ENCODE data around the gene HIF1AN.

The HIF1AN gene

DNA sequence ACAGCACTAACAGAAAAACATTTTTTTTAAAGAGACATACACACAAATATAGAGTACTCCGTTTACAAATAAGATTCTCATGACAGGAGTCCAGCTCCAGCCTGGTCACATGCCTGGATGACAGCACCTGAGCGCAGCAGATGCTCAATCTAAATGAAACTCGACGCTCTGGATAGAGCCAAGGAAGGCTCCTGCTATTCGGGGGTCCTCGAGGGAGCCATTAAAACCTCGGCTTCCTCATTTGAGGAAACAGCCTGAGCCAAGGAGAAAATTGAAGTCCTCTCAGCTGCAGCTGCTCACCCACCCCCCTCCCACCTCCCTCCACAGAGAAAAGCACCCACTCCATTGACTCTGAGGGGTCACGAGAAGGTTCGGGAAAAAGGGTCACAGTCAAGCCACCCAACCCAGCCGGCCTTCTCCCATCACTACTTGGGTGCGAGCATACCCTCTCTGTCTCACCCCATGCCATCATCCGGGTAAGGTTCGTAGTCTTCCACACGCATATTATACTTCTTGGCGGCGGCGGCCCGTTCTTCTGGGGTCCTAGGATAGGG, 6.7 kb upstream of the HIF1AN start:
- TF ChIP-seq, protein P1, sequence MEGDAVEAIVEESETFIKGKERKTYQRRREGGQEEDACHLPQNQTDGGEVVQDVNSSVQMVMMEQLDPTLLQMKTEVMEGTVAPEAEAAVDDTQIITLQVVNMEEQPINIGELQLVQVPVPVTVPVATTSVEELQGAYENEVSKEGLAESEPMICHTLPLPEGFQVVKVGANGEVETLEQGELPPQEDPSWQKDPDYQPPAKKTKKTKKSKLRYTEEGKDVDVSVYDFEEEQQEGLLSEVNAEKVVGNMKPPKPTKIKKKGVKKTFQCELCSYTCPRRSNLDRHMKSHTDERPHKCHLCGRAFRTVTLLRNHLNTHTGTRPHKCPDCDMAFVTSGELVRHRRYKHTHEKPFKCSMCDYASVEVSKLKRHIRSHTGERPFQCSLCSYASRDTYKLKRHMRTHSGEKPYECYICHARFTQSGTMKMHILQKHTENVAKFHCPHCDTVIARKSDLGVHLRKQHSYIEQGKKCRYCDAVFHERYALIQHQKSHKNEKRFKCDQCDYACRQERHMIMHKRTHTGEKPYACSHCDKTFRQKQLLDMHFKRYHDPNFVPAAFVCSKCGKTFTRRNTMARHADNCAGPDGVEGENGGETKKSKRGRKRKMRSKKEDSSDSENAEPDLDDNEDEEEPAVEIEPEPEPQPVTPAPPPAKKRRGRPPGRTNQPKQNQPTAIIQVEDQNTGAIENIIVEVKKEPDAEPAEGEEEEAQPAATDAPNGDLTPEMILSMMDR (conservative IDR thresholded peaks at IDR 0.05; ENCODE audit: low read depth, low read length) = no peak
- peak overlapping the region; percentile 96 for H3K4me3 ChIP-seq (ENCODE audit: low read length)
- DNase-seq (ENCODE audit: low read depth) = no peak

DNA sequence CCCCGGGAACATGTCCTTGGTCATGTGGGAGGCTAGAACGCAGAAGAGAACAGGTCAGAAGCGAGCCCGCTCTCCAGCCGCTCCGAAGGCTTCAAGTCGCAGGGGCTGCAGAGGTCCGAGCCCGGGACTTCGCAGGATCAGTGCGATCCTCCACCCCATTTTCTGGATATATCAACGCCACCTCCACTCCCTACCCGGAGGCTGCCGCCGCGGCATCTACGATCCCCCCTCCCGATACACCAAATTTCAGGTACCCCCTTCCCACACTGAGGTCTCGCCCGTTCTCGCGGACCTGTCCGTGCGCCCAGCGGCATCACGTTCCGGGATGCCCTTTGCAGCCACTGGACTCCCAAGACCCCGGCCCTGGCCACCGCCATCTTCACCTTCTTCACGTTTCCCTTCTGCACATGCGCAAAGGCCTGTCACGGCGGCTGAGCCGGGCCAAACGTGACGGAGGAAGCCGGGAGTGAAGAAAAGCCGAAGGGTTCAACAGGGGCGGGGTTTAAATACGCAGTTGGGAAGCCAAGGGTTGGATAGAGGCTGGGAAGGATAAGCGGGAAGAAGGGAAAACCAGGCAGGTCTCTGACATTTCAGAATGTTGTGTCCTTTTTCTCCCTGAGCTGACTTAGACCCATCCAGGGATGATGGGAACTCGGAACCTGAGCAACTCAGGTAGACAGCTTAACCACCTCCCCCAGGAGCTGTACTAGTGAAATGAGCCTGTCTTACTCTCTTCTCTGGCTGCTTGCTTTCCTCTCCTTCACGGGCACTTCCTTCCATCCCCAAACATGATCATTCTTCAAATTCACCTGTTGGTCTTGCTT, 6.1 kb upstream of the HIF1AN start, which contains the start of gene NDUFB8:
Gene NDUFB8, minus strand, starts transcription at position 397 of the 824 bp plus-strand sequence. Its CDS starts 20 bp downstream, at position 377.
- no peak for DNase-seq (ENCODE audit: low read depth)
- TF ChIP-seq, protein P1 (conservative IDR thresholded peaks at IDR 0.05; ENCODE audit: low read depth, low read length) = no peak
- peak within 1 kb of the TSS; percentile 96 for H3K4me3 ChIP-seq (ENCODE audit: low read length)

DNA sequence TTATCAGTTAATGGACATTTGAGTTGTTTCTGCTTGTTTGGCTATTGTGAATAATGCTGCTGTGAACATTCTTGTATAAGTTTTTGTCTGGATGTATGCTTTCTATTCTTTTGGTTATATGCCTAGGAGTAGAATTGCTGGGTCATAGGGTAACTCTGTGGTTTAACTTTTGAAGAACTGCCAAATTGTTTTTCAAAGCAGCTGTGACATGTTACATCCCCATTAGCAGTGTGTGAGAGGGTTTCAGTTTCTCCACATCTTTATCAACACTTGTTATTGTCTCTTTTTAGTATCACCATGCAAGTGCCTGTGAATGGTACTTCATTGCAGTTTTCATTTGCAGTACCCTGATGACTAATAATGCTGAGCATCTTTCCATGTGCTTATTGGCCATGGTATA, 4.0 kb upstream of the HIF1AN start:
- H3K4me3 ChIP-seq (ENCODE audit: low read length) = no peak overlapping the region
- TF ChIP-seq, protein P1 (conservative IDR thresholded peaks at IDR 0.05; ENCODE audit: low read depth, low read length) = no peak
- DNase-seq (ENCODE audit: low read depth) = no peak

DNA sequence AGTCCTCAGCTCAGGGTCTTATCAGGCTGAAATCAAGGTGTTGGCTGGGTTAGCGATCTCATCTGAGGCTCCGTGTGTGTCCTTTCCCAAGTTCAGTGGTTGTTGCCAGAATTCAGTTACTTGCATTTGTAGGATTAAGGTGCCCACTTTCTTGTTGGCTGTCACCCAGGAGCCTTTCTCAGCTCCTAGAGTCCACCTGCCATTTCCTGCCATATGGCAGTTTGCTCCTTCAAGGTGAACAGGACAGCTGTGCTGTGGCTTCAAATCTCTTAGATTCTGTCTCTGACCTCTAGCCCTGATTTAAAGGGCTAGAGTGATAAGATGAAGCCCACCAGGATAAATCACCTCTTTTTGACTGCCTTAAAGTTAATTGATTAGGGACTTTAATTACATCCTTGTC, 1.0 kb upstream of the HIF1AN start:
- no peak for DNase-seq (ENCODE audit: low read depth)
- no peak overlapping the region for H3K4me3 ChIP-seq (ENCODE audit: low read length)
- TF ChIP-seq, protein P1 (conservative IDR thresholded peaks at IDR 0.05; ENCODE audit: low read depth, low read length) = no peak

DNA sequence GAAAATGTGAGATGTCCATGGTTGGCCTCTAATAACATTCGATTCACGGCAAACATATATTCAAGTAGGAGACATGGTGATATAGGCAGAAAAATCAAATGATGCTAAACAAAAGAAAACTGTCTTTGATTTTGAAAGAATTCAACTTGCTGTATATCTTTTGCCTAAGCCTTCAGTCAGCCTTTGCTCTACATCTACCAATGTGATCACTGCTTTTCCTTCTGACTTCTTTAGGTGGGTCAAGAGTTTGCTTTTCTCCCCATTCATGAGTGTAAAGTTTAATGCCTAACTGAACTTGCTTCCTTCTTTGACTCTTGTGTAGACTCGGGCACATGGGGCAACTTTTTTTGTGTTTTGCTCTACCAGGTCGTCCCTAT, 417 bp upstream of the HIF1AN start:
- H3K4me3 ChIP-seq (ENCODE audit: low read length) = peak overlapping the region; percentile 90
- TF ChIP-seq, protein P1 (conservative IDR thresholded peaks at IDR 0.05; ENCODE audit: low read depth, low read length) = no peak
- DNase-seq (ENCODE audit: low read depth) = no peak

DNA sequence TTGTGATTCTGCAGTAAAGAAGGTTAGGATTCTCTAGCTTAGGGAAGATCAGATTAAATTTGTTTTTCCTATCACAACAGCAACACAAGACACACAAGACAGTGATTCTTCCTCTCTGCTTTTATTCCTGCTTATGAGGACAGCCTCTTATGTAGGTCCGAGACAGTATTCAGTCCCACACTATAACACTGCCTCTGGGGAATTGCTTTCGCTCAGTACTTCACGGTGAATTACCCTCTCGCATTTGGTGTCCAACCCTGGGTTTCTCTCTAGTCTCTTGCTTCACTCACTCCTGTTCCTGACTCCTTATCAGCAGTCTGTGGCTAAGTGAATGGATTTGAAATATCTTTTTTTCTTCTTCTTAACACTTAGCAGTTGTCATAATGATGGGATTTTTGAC, 1.7 kb downstream of the HIF1AN start:
- no peak for DNase-seq (ENCODE audit: low read depth)
- no peak overlapping the region for H3K4me3 ChIP-seq (ENCODE audit: low read length)
- TF ChIP-seq, protein P1 (conservative IDR thresholded peaks at IDR 0.05; ENCODE audit: low read depth, low read length) = no peak

DNA sequence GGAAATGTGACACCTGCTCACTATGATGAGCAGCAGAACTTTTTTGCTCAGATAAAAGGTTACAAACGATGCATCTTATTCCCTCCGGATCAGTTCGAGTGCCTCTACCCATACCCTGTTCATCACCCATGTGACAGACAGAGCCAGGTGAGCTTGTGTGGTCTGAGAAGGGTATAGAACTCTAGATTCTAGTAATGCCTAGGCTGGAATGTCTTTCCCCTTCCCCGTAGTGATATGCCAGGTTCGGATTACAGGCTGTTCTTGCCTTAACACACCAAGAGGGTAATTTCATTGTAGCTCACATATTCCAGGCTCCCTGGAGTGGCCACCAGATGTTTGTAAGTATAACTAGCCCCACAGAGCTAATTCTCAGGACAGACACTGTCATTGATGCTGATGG, 9.2 kb downstream of the HIF1AN start:
- no peak for DNase-seq (ENCODE audit: low read depth)

More for the DNA sequence above, 9.2 kb downstream of the HIF1AN start:
- no peak overlapping the region for H3K4me3 ChIP-seq (ENCODE audit: low read length)
- TF ChIP-seq, protein P1 (conservative IDR thresholded peaks at IDR 0.05; ENCODE audit: low read depth, low read length) = no peak

All from retinal pigment epithelial cell (primary cell).